NOMO-1 treated with dmso at 0.1 percent for 144 hours (cell line): Measurements from ENCODE around the gene NABP2.
"Not testable (repeated sequence)": the region's sequence is repeated elsewhere in the genome, so short reads cannot be mapped to it uniquely, and the experiment has no call there.

Source experiments
- DNase-seq: peaks from one replicate; lab custom pipeline; 2025; ENCODE audit not compliant: unreplicated experiment; lab: John Stamatoyannopoulos, UW

The NABP2 gene

DNA sequence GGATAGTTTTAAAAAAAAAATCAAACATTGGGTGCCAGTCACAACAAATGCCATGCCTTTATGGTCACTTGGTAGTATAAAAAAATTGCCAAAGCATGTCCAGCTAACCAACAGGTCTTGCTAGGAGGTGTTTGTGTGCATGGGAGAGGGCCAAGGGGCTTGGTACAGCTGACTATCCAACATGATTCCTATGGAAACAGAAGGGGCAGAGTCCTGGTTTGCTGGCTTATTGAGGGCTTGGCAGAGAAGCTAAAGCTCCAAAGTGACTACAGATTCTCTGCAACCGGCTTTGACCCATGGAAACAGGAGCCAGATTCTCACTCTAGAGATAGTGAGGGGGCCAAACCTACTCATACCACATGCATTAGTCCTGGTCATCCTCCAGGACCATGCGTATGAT is 48.3 kb downstream of the NABP2 start:
- DNase-seq, result not testable (repeated sequence)

DNA sequence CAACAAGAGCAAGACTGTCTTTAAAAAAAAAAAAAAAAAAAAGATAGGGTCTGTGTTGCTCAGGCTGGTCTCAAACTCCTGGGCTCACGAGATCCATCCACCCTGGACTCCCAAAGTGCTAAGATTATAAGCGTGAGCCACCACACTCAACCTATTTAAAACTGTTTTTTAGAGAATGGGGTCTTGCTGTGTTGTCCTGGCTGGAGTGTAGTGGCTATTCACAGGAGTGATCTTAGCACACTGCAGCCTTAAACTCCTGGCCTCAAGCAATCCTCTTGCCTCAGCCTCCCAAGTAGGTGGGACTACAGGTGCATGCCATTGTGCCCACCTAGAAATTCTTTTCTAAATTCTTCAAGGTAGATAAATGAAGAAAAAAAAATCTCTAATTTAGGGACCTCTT is 50.2 kb downstream of the NABP2 start:
- DNase-seq, result no peak

DNA sequence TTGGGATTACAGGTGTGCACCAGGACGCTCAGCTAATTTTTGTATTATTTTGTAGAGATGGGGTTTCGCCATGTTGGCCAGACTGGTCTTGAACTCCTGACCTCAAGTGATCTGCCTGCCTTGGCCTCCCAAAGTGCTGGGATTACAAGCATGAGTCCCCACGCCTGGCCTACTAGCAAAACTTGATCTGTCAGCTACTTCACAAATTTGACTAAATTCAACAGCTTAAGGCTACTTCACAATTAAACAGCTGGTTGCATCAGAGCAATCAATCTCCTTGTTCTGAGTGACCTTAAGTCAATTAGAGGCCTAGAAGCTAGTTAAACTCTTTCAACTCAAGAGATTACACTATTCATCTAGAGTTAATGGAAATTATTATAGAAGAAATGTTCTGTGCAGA is 54.8 kb downstream of the NABP2 start:
- DNase-seq, result no peak
